NCI-H1694 (cell line): ENCODE data around the gene ISCU.
A peak's percentile ranks its signal among the peaks of the same experiment; 100 is the strongest.
"Not testable (repeated sequence)": the region's sequence is repeated elsewhere in the genome, so short reads cannot be mapped to it uniquely, and the experiment has no call there.

Experiments
- DNase-seq: peaks from one replicate; lab custom pipeline; 2025; lab: John Stamatoyannopoulos, UW

ISCU gene

DNA sequence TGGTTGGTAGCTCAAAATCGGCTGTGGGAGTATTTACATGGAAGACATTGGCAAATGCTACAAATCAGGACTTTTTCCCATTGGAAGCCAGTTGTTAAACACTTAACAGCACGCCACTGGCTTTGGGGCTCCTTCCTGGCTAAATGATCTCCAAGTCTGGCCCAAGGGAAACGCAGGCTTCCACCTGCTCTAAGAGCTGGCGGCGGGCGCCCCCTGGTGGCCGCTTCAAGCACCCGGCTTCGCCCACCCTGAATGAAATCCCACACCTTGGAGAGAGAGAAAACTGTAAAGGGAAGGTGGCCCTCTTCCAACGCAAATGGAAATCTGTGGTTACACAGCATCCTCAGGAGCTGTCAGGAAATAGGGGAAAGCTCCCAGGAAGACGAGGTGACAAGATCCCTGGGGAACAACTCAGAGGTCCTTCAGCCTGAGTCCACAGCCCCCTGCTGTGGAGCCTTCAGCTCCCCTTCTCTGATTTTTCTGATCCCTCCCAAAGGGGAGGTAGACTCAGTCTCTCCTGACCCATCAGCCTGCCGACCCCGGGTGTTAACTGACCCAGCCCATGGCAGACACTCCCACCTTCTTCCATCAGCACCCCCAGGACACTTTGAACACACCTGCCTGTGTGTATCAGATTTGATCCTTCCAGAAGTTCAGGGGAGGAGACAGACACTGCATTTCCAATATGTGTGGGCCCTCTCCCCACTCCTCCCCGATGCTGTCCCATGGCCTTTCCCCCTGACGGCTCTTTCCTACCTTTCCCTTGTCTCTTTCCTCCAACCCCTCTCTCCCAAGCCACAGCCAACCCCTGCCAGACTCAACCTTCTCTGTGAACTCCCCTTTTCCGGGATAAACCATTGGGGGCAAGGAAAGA lies 55.9 kb downstream of the ISCU start:
- peak; percentile 64 for DNase-seq

DNA sequence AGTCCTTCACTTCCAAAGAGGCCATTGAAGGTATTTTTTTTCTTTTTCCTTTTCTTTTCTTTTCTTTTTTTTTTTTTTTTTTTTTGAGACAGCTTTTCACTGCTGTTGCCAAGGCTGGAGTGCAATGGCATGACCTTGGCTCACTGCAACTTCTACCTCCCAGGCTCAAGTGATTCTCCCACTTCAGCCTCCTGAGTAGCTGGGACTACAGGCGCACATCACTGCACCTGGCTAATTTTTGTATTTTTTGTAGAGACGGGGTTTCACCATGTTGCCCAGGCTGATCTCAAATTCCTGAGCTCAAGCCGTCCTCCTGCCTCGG lies 56.5 kb downstream of the ISCU start:
- not testable (repeated sequence) for DNase-seq
